ENCODE data around the gene TAF4. TPM values are rescaled to one million over a fixed set of nuclear protein-coding genes. Genes with fewer than 3 reads are reported as not detected.

TAF4 gene
- total RNA-seq, 3 donors from 2014 or later: 11.1 to 13.0 (median 12.7) TPM

DNA sequence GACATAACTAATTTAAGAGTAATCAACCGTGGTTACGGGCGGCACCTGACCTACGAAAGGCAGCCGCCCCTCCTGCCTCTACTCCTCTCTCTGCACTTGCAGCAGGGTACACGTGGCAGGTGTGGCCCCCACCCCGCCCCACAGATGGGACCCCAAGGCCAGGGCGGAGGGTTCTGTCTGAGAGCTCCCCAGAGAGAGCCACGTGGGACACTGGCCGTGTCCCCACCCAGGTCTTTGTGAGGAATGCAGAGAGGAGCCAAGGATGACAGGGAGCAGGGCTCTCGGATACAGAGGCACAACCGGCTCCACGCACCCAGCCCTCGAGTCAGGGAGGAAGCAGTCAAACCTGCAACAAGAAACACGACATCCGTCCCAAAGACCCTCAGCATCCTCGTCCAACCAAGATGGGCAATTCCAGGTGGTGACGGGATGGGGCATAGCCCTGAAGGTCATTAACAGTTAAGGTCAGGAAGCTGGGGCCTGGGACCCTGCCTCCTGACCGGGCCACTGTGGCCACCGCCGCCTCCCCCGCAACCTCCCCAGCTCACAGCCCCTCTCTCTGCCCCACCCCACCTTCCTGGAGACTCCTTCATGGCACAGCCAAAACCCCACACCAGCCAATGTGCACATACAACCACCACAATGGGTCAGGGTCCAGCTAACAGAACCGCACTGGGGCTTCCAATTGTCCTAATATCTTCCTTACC is 47.1 kb downstream of the TAF4 start:
- no peaks in the 10 kb centered on the region for H3K36me3 ChIP-seq
- TF ChIP-seq POLR2A (IDR thresholded peaks at IDR 0.05) (no peak), POLR2AphosphoS5 (IDR thresholded peaks at IDR 0.05) (no peak)
- TF ChIP-seq, protein P1, sequence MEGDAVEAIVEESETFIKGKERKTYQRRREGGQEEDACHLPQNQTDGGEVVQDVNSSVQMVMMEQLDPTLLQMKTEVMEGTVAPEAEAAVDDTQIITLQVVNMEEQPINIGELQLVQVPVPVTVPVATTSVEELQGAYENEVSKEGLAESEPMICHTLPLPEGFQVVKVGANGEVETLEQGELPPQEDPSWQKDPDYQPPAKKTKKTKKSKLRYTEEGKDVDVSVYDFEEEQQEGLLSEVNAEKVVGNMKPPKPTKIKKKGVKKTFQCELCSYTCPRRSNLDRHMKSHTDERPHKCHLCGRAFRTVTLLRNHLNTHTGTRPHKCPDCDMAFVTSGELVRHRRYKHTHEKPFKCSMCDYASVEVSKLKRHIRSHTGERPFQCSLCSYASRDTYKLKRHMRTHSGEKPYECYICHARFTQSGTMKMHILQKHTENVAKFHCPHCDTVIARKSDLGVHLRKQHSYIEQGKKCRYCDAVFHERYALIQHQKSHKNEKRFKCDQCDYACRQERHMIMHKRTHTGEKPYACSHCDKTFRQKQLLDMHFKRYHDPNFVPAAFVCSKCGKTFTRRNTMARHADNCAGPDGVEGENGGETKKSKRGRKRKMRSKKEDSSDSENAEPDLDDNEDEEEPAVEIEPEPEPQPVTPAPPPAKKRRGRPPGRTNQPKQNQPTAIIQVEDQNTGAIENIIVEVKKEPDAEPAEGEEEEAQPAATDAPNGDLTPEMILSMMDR (IDR thresholded peaks at IDR 0.05): no peak

DNA sequence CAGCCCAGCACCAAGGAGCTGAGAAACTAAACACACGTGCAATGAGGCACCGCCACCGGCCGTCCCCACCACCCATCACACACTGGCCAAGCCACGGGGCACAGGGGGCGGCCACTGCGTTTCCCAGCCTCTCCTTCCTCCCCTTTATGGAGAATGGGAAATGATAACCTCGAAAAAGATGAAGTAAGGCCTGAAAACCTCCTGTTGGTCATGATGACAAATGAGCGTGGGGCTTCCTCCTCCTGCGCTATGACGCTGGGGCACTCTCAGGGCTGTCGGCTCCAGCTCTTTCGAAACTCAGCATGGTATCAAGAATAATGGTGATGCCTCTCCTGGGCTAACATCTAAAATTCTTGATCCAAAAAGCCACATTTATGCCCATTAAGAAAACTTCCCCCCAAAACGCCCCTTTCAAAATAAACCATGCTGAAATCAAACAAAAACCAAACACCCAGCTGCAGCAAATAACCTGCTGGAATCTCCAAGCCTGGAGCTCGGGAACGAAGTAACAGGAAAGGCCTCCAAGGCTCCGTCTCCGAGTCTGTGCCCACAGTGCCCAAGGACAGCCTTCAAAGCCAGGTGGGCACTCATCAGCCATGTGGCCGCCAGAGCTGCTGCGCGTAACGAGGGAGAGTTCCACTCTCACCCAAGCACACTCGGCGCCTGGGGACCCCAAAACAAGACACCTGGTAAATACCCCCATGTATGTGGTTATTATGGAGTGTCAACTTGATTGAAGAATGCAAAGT is 50.0 kb downstream of the TAF4 start:
- TF ChIP-seq, protein P1 (IDR thresholded peaks at IDR 0.05): no peak
- TF ChIP-seq POLR2AphosphoS5 (IDR thresholded peaks at IDR 0.05) (no peak), POLR2A (IDR thresholded peaks at IDR 0.05) (no peak)
- DNase-seq (ENCODE audit: low spot score in 2 of 2): no peak
- intact Hi-C loops (cut with DNase I; ENCODE audit: low total_unique reads): loop anchor here (1.0 kb wide), 1 partner anchor 115 kb away; no protein-coding TSS in a partner anchor
- Histone ChIP-seq H3K36me3 (no peaks in the 10 kb centered on the region), H3K4me1 (no peaks in the 10 kb centered on the region), H3K4me3 (no peak overlapping the region), H3K27me3 (no peaks in the 10 kb centered on the region), H3K9me3 (no peaks in the 10 kb centered on the region), H3K27ac (peak overlapping the region; percentile 30 to 62)

More for the DNA sequence above, 47.1 kb downstream of the TAF4 start:
- intact Hi-C loops (cut with DNase I; ENCODE audit: low total_unique reads): no loop called here
- Histone ChIP-seq H3K27me3 (no peaks in the 10 kb centered on the region), H3K4me1 (no peaks in the 10 kb centered on the region), H3K9me3 (no peaks in the 10 kb centered on the region), H3K27ac (no peak overlapping the region), H3K4me3 (no peak overlapping the region)
- no peak for DNase-seq (ENCODE audit: low spot score in 2 of 2)

DNA sequence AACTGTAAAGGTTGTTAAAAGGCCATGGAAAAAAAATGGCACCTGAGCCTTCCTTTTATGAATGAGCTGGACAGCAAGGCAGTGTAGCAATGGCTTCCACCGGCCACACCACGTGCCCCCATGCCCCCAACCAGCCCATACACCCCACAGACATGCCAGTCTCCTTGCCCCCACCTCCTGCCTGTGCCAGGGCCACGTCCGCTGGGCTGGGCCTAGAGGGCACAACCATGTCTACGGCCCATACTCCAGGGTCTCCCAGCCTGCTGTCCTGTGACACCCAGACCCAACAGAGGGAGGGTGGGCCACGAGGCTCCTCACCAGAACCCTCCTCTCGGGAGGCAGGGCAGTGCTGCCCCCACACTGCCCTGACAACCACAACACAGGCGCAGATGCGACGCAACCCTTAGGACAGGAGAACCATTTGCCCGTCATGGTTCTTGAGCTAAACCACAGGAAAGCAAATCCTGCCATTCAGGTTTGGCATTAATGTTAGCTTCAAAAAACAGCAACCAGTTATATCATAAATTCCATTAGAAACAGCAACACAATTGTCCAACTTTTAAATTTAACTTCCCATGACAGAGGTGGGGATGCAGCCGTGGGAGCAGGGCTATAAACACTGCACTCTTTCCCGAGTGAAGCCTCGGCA is 50.7 kb downstream of the TAF4 start:
- H3K4me3 ChIP-seq: no peak overlapping the region
- no peaks in the 10 kb centered on the region for H3K4me1 ChIP-seq
- H3K27ac ChIP-seq: peak overlapping the region; percentile 48 to 62
- intact Hi-C loops (cut with DNase I; ENCODE audit: low total_unique reads): loop anchor here (1.0 kb wide), 1 partner anchor 115 kb away; no protein-coding TSS in a partner anchor
- H3K9me3 ChIP-seq: no peaks in the 10 kb centered on the region
- DNase-seq (ENCODE audit: low spot score in 2 of 2): no peak
- no peaks in the 10 kb centered on the region for H3K27me3 ChIP-seq
- no peaks in the 10 kb centered on the region for H3K36me3 ChIP-seq
- TF ChIP-seq POLR2AphosphoS5 (IDR thresholded peaks at IDR 0.05): no peak
- TF ChIP-seq, protein P1 (IDR thresholded peaks at IDR 0.05): no peak
- no peak for TF ChIP-seq POLR2A (IDR thresholded peaks at IDR 0.05)

DNA sequence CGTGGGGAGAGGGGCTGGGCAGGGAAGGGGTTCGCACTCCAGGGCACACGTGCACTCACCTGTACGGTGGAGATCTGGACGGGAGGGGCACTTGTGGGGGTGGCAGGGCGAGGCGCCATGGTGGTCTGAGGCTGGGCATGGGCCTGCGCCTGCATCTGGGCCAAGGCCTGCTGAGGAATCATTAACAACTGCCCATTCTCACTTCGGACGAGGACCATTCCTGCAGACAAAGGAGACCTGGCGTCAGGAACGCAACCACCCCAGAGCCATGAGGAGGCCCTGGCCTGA is 51.2 kb downstream of the TAF4 start:
- no peak for DNase-seq (ENCODE audit: low spot score in 2 of 2)
- intact Hi-C loops (cut with DNase I; ENCODE audit: low total_unique reads): no loop called here
- TF ChIP-seq POLR2A (IDR thresholded peaks at IDR 0.05) (no peak), POLR2AphosphoS5 (IDR thresholded peaks at IDR 0.05) (no peak)
- TF ChIP-seq, protein P1 (IDR thresholded peaks at IDR 0.05): no peak
- H3K27ac ChIP-seq: no peak overlapping the region
- H3K36me3 ChIP-seq: no peaks in the 10 kb centered on the region
- no peak overlapping the region for H3K4me3 ChIP-seq
- no peaks in the 10 kb centered on the region for H3K4me1 ChIP-seq
- no peaks in the 10 kb centered on the region for H3K27me3 ChIP-seq
- H3K9me3 ChIP-seq: no peaks in the 10 kb centered on the region

DNA sequence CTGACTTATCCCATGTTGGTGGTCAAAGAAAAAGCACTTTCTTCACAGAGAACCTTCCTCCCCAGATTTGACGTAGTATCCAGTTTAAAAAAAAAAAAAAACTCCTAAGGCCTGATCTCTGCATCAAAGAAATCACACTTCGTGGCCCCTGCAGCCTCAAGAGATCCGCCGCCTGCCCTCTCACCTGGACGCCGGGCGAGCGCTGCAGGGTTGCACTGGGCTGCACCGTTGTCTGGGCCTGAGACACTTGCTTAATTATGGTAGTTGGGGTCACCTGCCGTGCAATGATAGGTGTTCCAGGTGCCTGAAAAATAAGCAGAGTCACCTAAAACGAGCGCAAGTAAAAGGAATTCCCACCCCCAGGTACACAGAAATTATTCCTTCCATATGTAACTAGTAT is 53.0 kb downstream of the TAF4 start:
- Histone ChIP-seq H3K36me3 (no peaks in the 10 kb centered on the region), H3K27me3 (no peaks in the 10 kb centered on the region), H3K27ac (no peak overlapping the region), H3K9me3 (no peaks in the 10 kb centered on the region), H3K4me1 (no peaks in the 10 kb centered on the region), H3K4me3 (no peak overlapping the region)
- intact Hi-C loops (cut with DNase I; ENCODE audit: low total_unique reads): no loop called here
- TF ChIP-seq, protein P1 (IDR thresholded peaks at IDR 0.05): no peak
- no peak for TF ChIP-seq POLR2AphosphoS5 (IDR thresholded peaks at IDR 0.05)
- TF ChIP-seq POLR2A (IDR thresholded peaks at IDR 0.05): no peak
- no peak for DNase-seq (ENCODE audit: low spot score in 2 of 2)
